Naive thymus-derived CD4-positive, alpha-beta T cell (primary cell): ENCODE results near the gene CCDC88A. TPM values are rescaled to one million over a fixed set of nuclear protein-coding genes. Genes with fewer than 3 reads are reported as not detected.
"Not testable (repeated sequence)": the region's sequence is repeated elsewhere in the genome, so short reads cannot be mapped to it uniquely, and the experiment has no call there.

Experiments
- ATAC-seq: fragments of 150-1000 bp; cut with Tn5 transposase; 2 replicates; pipeline ENCODE4 v1.10.0; 2021; ENCODE audit warnings: mild to moderate bottlenecking, moderate library complexity
- CTCF ChIA-PET: fragments of 350-600 bp; sonication (Branson Sonifier 250); formaldehyde crosslinking; loops from one replicate; lab custom pipeline; 2021; ENCODE audit warnings: antibody characterized with exemption; lab: Charles Lee
- POLR2A ChIA-PET: fragments of 350-600 bp; sonication (Branson Sonifier 250); formaldehyde crosslinking; loops from one replicate; lab custom pipeline; 2021; ENCODE audit warnings: antibody characterized with exemption, inconsistent platforms; lab: Charles Lee
- DNase-seq, 9 donors: peaks; one replicate each; pipeline versions ENCODE4 v3.0.0 to v3.0.0-alpha.2; 2020 to 2022; ENCODE audit warnings: mixed read lengths in 1 of 9
- H3K27ac ChIP-seq: one replicate; pipeline ENCODE4 v1.7.0; 2013; ENCODE audit warnings: mild to moderate bottlenecking, low read depth, low read length, moderate library complexity
- H3K27me3 ChIP-seq, 2 donors: one replicate each; pipeline ENCODE4 v1.7.0; 2013; ENCODE audit warnings: low read length in 2 of 2, mild to moderate bottlenecking in 2 of 2, moderate library complexity in 2 of 2; ENCODE audit not compliant: control insufficient read depth in 2 of 2, insufficient read depth in 2 of 2
- H3K36me3 ChIP-seq, 3 experiments: 1 replicate in 2 of 3; 2 replicates in 1 of 3; pipeline ENCODE4 v1.7.0; 2013; ENCODE audit warnings: low read length in 3 of 3, mild to moderate bottlenecking in 3 of 3, moderate library complexity in 1 of 3; ENCODE audit not compliant: insufficient read depth in 3 of 3, control insufficient read depth in 2 of 3
- H3K4me1 ChIP-seq, 2 donors: one replicate each; pipeline ENCODE4 v1.7.0; 2013; ENCODE audit warnings: low read length in 2 of 2, mild to moderate bottlenecking in 2 of 2, moderate library complexity in 1 of 2; ENCODE audit not compliant: control insufficient read depth in 2 of 2, insufficient read depth in 2 of 2
- H3K4me3 ChIP-seq: 2 replicates; pipeline ENCODE4 v1.7.0; 2013; ENCODE audit warnings: mild to moderate bottlenecking, low read length
- H3K9me3 ChIP-seq, 3 experiments: 1 replicate in 2 of 3; 2 replicates in 1 of 3; pipeline ENCODE4 v1.7.0; 2013; ENCODE audit warnings: low read length in 3 of 3; ENCODE audit not compliant: control insufficient read depth in 2 of 3
- H3K27ac Mint-ChIP-seq, 9 donors: one replicate each; pipeline ENCODE4 v1.8.0; 2020 to 2022; ENCODE audit warnings: mixed read lengths in 9 of 9, mild to moderate bottlenecking in 8 of 9, moderate library complexity in 5 of 9, inconsistent platforms in 2 of 9
- H3K27me3 Mint-ChIP-seq, 5 donors: one replicate each; pipeline ENCODE4 v1.8.0; 2021 to 2022; ENCODE audit warnings: mixed read lengths in 5 of 5, mild to moderate bottlenecking in 1 of 5
- H3K36me3 Mint-ChIP-seq, 5 donors: one replicate each; pipeline ENCODE4 v1.8.0; 2020 to 2022; ENCODE audit warnings: mixed read lengths in 5 of 5, mild to moderate bottlenecking in 3 of 5, inconsistent platforms in 1 of 5
- H3K4me1 Mint-ChIP-seq, 7 donors: one replicate each; pipeline ENCODE4 v1.8.0; 2020 to 2022; ENCODE audit warnings: mixed read lengths in 7 of 7, mild to moderate bottlenecking in 3 of 7, inconsistent platforms in 1 of 7
- H3K4me3 Mint-ChIP-seq, 10 donors: one replicate each; pipeline ENCODE4 v1.8.0; 2020 to 2022; ENCODE audit warnings: mild to moderate bottlenecking in 10 of 10, mixed read lengths in 10 of 10, moderate library complexity in 6 of 10, inconsistent platforms in 2 of 10
- H3K9me3 Mint-ChIP-seq, 11 donors: one replicate each; pipeline ENCODE4 v1.8.0; 2020 to 2022; ENCODE audit warnings: mixed read lengths in 11 of 11, mild to moderate bottlenecking in 4 of 11, inconsistent platforms in 1 of 11, moderate library complexity in 1 of 11
- intact Hi-C, 2 donors: fragments of 100-400 bp; cut with micrococcal nuclease; formaldehyde crosslinking; loops; one replicate each; pipeline ENCODE4 v1.15.1; 2023
- polyA plus RNA-seq, 2 donors: library from polyadenylated mRNA; unstranded; fragments of 300-500 nt; fragmentation: Illumina TruSeq; gene quantifications; one replicate each; pipeline ENCODE4 v1.2.3, GENCODE V29; 2021
- total RNA-seq, 6 experiments: library from RNA in 5 of 6; stranded (reverse) in 5 of 6; gene quantifications; 1 replicate in 5 of 6; 2 replicates in 1 of 6; pipeline ENCODE4 v1.2.3 and lab custom pipeline; 2021 to 2026

The CCDC88A gene
- total and polyA plus RNA-seq, 7 experiments from 2014 or later = 1.2 to 53.3 (median 15.9) TPM

DNA sequence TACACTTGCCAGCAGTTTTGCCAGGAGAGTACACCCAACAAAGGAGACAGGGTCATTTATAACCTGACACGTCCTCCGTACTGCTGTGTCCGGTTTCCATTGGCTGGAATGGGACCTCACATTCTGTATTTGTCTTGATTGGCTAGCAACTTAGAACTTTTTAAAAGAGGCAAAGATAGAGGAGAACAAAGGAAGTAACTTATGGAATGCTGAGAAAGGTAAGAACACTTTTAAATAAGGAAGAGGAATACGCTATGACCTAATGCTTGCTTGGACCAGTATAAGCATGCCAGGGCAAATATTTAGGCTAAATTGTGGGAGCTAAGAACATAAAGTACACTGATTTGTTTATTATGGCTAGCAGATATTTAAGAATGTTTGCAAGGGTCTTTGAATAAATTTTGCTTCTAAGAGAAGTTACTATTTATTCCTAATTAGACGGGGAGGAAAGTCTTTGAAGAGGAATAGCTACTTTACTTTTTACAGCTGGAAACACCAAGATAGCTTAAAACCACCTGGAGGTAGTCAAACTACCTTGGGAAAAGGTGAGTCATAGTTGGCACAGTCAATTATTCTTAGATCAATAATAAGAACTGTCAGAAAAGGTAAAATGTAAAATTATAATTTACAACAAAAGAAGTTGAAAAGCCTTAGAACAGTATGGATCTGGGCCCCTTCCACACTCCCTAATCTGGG lies 138.7 kb downstream of the CCDC88A start:
- H3K36me3 Mint-ChIP-seq, H3K4me1 ChIP-seq, H3K9me3 Mint-ChIP-seq, ATAC-seq, H3K4me3 ChIP-seq, H3K36me3 ChIP-seq, H3K9me3 ChIP-seq, DNase-seq, CTCF ChIA-PET, H3K27me3 ChIP-seq, H3K27me3 Mint-ChIP-seq: not testable (repeated sequence)
- POLR2A ChIA-PET = interaction anchor here (0.8 to 2.6 kb wide), 4 partner anchors 11 to 233 kb away, joined by 3 to 21 read pairs (median 5); partner anchors contain the start of gene MTIF2
- intact Hi-C loops = loop anchor here (5.0 to 10.0 kb wide), 4 partner anchors 136 to 1166 kb away; partner anchors contain the start of genes ACYP2 (in 1 of the 2), CCDC88A (in 1 of the 2), EML6 (in 1 of the 2) and PNPT1 (in 1 of the 2)
- H3K4me1 Mint-ChIP-seq = peaks cover 11 to 37% (median 23%) of the 10 kb centered on the region in 7 donors
- peak overlapping the region; percentile 52 to 99 (median 98) for H3K27ac Mint-ChIP-seq
- peak overlapping the region; percentile 93 for H3K27ac ChIP-seq
- H3K4me3 Mint-ChIP-seq = peak overlapping the region; percentile 17 to 97 (median 66)

DNA sequence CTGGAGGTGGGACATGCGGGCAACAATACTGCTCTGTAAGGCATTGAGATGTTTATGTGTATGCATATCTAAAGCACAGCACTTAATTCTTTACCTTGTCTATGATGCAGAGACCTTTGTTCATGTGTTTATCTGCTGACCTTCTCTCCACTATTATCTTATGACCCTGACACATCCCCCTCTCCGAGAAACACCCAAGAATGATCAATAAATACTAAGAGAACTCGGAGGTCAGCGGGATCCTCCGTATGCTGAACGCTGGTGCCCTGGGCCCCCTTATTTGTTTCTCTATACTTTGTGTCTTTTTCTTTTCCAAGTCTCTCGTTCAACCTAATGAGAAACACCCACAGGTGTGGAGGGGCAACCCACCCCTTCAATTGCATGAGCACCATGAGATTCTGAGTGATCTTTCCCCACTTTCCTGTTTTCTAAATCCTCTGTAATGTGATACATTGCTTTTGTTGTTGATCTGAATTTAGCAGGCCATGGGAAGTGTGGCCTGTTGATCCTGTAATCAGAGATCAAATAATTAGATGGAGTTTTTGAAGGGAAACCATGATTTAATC lies 139.7 kb downstream of the CCDC88A start:
- H3K27me3 Mint-ChIP-seq, H3K36me3 Mint-ChIP-seq, H3K36me3 ChIP-seq, H3K4me1 ChIP-seq, H3K27ac ChIP-seq, H3K9me3 Mint-ChIP-seq, H3K4me3 Mint-ChIP-seq, CTCF ChIA-PET, H3K27me3 ChIP-seq, ATAC-seq, DNase-seq, H3K4me3 ChIP-seq, H3K9me3 ChIP-seq: not testable (repeated sequence)
- peak overlapping the region in 1 of 9 donors; percentile 73 for H3K27ac Mint-ChIP-seq
- POLR2A ChIA-PET = interaction anchor here (2.6 kb wide), 1 partner anchor 10 kb away, joined by 21 read pairs; the partner anchor contains the start of gene MTIF2
- intact Hi-C loops = loop anchor here (5.0 to 10.0 kb wide), 4 partner anchors 137 to 1165 kb away; partner anchors contain the start of genes ACYP2 (in 1 of the 2), CCDC88A (in 1 of the 2), EML6 (in 1 of the 2) and PNPT1 (in 1 of the 2)
- peaks cover 11 to 32% (median 21%) of the 10 kb centered on the region in 7 donors for H3K4me1 Mint-ChIP-seq

DNA sequence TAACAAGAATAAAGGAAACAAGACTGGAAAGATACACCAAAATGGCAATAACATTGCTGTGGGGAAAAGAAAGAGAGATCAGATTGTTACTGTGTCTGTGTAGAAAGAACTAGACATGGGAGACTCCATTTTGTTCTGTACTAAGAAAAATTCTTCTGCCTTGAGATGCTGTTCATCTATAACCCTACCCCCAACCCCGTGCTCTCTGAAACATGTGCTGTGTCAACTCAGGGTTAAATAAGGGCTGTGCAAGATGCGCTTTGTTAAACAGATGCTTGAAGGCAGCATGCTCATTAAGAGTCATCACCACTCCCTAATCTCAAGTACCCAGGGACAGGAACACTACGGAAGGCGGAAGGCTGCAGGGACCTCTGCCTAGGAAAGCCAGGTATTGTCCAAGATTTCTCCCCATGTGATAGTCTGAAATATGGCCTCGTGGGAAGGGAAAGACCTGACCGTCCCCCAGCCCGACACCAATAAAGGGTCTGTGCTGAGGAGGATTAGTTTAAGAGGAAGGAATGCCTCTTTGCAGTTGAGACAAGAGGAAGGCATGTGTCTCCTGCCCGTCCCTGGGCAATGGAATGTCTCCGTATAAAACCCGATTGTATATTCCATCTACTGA lies 140.3 kb downstream of the CCDC88A start:
- H3K9me3 Mint-ChIP-seq, H3K36me3 ChIP-seq, H3K27me3 Mint-ChIP-seq, CTCF ChIA-PET, H3K27ac ChIP-seq, POLR2A ChIA-PET, H3K9me3 ChIP-seq, DNase-seq, ATAC-seq, H3K4me3 Mint-ChIP-seq, H3K36me3 Mint-ChIP-seq, H3K27me3 ChIP-seq, H3K4me3 ChIP-seq, intact Hi-C loops, H3K4me1 ChIP-seq: not testable (repeated sequence)
- Mint-ChIP-seq H3K4me1 (peaks cover 11 to 29% (median 19%) of the 10 kb centered on the region in 7 donors), H3K27ac (peak overlapping the region in 1 of 9 donors; percentile 43)

DNA sequence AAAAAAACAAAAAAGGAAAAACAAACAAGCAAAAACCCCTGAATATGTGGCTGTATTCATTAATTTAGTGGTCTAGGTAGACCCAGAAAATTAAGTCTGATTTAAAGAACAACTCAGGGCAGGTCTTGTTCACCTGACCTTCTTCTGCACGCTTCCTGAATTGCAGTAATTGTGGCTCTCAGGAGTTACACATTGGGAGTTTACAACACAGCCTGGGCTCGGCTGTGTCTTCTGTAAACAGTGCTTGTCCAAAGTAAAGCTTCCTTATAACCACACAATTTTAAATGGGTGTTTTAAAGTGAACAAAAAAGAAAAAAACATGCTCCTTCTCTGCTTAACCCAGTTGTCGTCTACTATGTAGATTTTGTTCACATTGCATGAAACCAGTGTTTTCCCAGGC lies 142.3 kb downstream of the CCDC88A start:
- H3K36me3 ChIP-seq = peaks cover 0 to 2% (median 0%) of the 10 kb centered on the region in 3 experiments
- Mint-ChIP-seq H3K27ac (no peak overlapping the region), H3K9me3 (no peaks in the 10 kb centered on the region), H3K4me3 (no peak overlapping the region), H3K4me1 (peaks cover 0 to 11% (median 4%) of the 10 kb centered on the region in 7 donors), H3K27me3 (peaks cover 0 to 10% (median 0%) of the 10 kb centered on the region in 5 donors), H3K36me3 (no peaks in the 10 kb centered on the region)
- H3K27me3 ChIP-seq = no peaks in the 10 kb centered on the region
- no peak overlapping the region for H3K27ac ChIP-seq
- no peak for ATAC-seq
- POLR2A ChIA-PET = no interaction called here
- intact Hi-C loops = no loop called here
- peaks cover 0 to 4% of the 10 kb centered on the region in 2 donors for H3K4me1 ChIP-seq
- H3K4me3 ChIP-seq = no peak overlapping the region
- H3K9me3 ChIP-seq = no peaks in the 10 kb centered on the region
- CTCF ChIA-PET = no interaction called here
- no peak for DNase-seq

DNA sequence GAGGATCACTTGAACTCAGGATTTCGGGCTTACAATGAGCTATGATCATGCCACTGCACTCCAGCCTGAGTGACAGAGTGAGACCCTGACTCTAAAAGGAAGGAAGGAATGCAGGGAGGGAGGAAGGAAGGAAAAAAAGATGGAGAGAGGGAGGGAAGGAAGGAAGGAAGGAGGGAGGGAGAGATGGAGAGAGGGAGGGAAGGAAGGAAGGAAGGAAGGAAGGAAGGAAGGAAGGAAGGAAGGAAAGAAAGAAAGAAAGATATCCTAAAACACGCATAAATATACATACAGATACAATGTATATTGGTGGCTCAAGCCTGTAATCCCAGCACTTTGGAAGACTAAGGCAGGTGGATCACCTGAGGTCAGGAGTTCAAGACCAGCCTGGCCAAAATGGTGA lies 145.3 kb downstream of the CCDC88A start:
- ATAC-seq, H3K36me3 ChIP-seq, H3K36me3 Mint-ChIP-seq, H3K27ac Mint-ChIP-seq, H3K9me3 ChIP-seq, DNase-seq, POLR2A ChIA-PET, H3K4me3 Mint-ChIP-seq, H3K27me3 Mint-ChIP-seq, CTCF ChIA-PET, H3K4me1 ChIP-seq, H3K9me3 Mint-ChIP-seq, H3K27ac ChIP-seq, H3K4me3 ChIP-seq, intact Hi-C loops, H3K27me3 ChIP-seq: not testable (repeated sequence)
- peaks cover 7 to 22% (median 15%) of the 10 kb centered on the region in 7 donors for H3K4me1 Mint-ChIP-seq

DNA sequence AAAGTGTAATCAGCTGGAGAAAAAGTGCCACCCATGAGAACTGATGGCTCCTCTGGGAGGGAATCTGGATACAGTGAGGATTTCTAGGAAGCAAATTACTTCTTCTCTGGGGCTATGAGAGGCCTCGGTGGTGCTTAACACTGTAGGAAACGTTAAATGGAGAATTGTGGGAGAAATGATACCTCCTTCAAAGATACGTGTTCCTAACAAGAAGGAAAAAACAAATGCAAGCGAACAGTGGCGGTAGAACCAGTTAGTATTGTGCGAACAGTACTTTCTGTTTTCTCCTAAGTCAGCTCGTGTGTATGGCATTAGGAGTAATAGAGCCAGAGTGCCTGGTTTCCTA lies 150.0 kb downstream of the CCDC88A start:
- no peak for ATAC-seq
- peak overlapping the region; percentile 94 to 97 (median 96) for H3K27ac Mint-ChIP-seq

More for the DNA sequence above, 150.0 kb downstream of the CCDC88A start:
- peaks cover 0 to 4% (median 0%) of the 10 kb centered on the region in 3 experiments for H3K36me3 ChIP-seq
- peak overlapping the region; percentile 84 for H3K4me3 ChIP-seq
- DNase-seq = peak in 5 of 9 donors; percentile 6 to 18 (median 15)
- Mint-ChIP-seq H3K27me3 (peaks cover 0 to 8% (median 0%) of the 10 kb centered on the region in 5 donors), H3K9me3 (peaks cover 0 to 1% (median 0%) of the 10 kb centered on the region in 11 donors), H3K4me3 (peak overlapping the region; percentile 78 to 97 (median 94)), H3K4me1 (peaks cover 15 to 35% (median 27%) of the 10 kb centered on the region in 7 donors), H3K36me3 (peaks cover 0 to 3% (median under 1%) of the 10 kb centered on the region in 5 donors)
- peaks cover 13 to 16% of the 10 kb centered on the region in 2 donors for H3K4me1 ChIP-seq
- intact Hi-C loops = loop anchor here (1.0 to 2.0 kb wide), 11 partner anchors 13 to 546 kb away; partner anchors contain the start of genes CCDC88A (in 2 of the 2), CLHC1 (in 2 of the 2), RPS27A (in 2 of the 2) and CFAP36 (in 1 of the 2)
- peak overlapping the region; percentile 79 for H3K27ac ChIP-seq
- H3K27me3 ChIP-seq = no peaks in the 10 kb centered on the region
- CTCF ChIA-PET = interaction anchor here (0.7 kb wide), 1 partner anchor 239 kb away, joined by 3 read pairs; no protein-coding TSS in a partner anchor
- no peaks in the 10 kb centered on the region for H3K9me3 ChIP-seq
- POLR2A ChIA-PET = interaction anchor here (0.6 to 2.7 kb wide), 9 partner anchors 12 to 349 kb away, joined by 3 to 21 read pairs (median 5); partner anchors contain the start of genes CCDC88A, CFAP36, CLHC1 and RPS27A
